ENCODE results near the gene SLC51A. TPM values are rescaled to one million over a fixed set of nuclear protein-coding genes. Genes with fewer than 3 reads are reported as not detected.

SLC51A gene
- total RNA-seq, 1 donor from 2014 or later = 2.1 TPM

DNA sequence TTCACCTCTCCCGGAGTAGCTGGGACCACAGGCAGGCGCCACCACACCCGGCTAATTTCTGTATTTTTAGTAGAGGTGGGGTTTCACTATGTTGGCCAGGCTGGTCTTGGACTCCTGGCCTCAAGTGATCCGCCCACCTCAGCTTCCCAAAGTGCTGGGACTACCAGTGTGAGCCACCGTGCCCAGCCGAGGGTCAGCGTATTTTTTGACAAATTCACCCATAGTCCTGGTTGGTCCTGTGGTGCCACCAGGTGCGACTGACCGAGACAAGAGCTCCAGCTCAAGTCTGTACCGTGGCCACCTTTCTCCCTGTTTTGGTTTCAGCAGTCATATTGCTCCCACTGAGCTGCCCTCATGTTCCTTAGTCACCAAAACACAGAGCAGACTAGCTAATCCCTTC lies 8.8 kb downstream of the SLC51A start:
- Histone ChIP-seq H3K9ac (ENCODE audit: low read depth in 1 of 3, low read length in 3 of 3) (no peak overlapping the region), H3K4me1 (ENCODE audit: control insufficient read depth in 3 of 3, insufficient read depth in 3 of 3, low read length in 3 of 3) (peaks cover 5 to 7% (median 5%) of the 10 kb centered on the region in 3 donors), H3K36me3 (ENCODE audit: control insufficient read depth in 3 of 3, insufficient read depth in 3 of 3, low read length in 3 of 3) (no peaks in the 10 kb centered on the region), H3K9me3 (ENCODE audit: control insufficient read depth in 3 of 3, low read length in 3 of 3) (no peaks in the 10 kb centered on the region), H3K27ac (ENCODE audit: low read depth, low read length) (no peak overlapping the region), H3K27me3 (ENCODE audit: control insufficient read depth in 3 of 3, insufficient read depth in 3 of 3, low read length in 3 of 3) (peaks cover 0 to 4% (median 4%) of the 10 kb centered on the region in 3 donors), H3K4me3 (ENCODE audit: low read length in 3 of 3) (no peak overlapping the region)

- Histone ChIP-seq H3K4me3 (ENCODE audit: low read length in 3 of 3) (no peak overlapping the region), H3K36me3 (ENCODE audit: control insufficient read depth in 3 of 3, insufficient read depth in 3 of 3, low read length in 3 of 3) (no peaks in the 10 kb centered on the region), H3K27me3 (ENCODE audit: control insufficient read depth in 3 of 3, insufficient read depth in 3 of 3, low read length in 3 of 3) (peaks cover 0 to 4% (median 4%) of the 10 kb centered on the region in 3 donors), H3K9me3 (ENCODE audit: control insufficient read depth in 3 of 3, low read length in 3 of 3) (no peaks in the 10 kb centered on the region), H3K4me1 (ENCODE audit: control insufficient read depth in 3 of 3, insufficient read depth in 3 of 3, low read length in 3 of 3) (peaks cover 5 to 7% (median 5%) of the 10 kb centered on the region in 3 donors), H3K9ac (ENCODE audit: low read depth in 1 of 3, low read length in 3 of 3) (no peak overlapping the region), H3K27ac (ENCODE audit: low read depth, low read length) (no peak overlapping the region)
Observed at GRCh38 chr3:196225763-196226364, 9.5 kb downstream of the SLC51A start.

DNA sequence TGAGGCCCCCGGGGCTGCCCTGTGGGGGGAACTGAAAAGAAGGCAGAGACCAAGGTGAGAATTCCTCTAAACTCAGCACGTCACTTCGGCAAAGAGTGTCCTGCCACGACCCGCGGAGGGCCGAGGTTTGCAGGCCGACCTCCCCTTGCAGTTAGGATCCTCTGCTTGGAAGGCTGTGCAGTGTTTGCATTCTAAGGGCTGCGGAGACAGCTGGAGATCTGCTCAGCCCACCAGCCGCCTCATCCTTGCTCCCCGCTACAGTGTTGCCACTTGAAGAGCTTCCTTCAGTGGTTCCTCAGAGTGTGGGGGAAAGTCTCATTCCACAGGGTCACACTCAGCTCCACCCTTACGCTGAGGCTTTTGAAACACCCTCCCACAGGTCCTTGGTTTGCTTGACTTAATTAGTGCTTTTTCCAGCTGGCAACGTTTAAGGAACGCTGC lies 10.8 kb downstream of the SLC51A start:
- H3K9ac ChIP-seq (ENCODE audit: low read depth in 1 of 3, low read length in 3 of 3) = no peak overlapping the region
- no peak overlapping the region for H3K27ac ChIP-seq (ENCODE audit: low read depth, low read length)
- H3K4me1 ChIP-seq (ENCODE audit: control insufficient read depth in 3 of 3, insufficient read depth in 3 of 3, low read length in 3 of 3) = peaks cover 5 to 7% (median 5%) of the 10 kb centered on the region in 3 donors
- H3K9me3 ChIP-seq (ENCODE audit: control insufficient read depth in 3 of 3, low read length in 3 of 3) = no peaks in the 10 kb centered on the region
- no peaks in the 10 kb centered on the region for H3K36me3 ChIP-seq (ENCODE audit: control insufficient read depth in 3 of 3, insufficient read depth in 3 of 3, low read length in 3 of 3)
- peaks cover 0 to 4% (median 4%) of the 10 kb centered on the region in 3 donors for H3K27me3 ChIP-seq (ENCODE audit: control insufficient read depth in 3 of 3, insufficient read depth in 3 of 3, low read length in 3 of 3)
- H3K4me3 ChIP-seq (ENCODE audit: low read length in 3 of 3) = no peak overlapping the region

DNA sequence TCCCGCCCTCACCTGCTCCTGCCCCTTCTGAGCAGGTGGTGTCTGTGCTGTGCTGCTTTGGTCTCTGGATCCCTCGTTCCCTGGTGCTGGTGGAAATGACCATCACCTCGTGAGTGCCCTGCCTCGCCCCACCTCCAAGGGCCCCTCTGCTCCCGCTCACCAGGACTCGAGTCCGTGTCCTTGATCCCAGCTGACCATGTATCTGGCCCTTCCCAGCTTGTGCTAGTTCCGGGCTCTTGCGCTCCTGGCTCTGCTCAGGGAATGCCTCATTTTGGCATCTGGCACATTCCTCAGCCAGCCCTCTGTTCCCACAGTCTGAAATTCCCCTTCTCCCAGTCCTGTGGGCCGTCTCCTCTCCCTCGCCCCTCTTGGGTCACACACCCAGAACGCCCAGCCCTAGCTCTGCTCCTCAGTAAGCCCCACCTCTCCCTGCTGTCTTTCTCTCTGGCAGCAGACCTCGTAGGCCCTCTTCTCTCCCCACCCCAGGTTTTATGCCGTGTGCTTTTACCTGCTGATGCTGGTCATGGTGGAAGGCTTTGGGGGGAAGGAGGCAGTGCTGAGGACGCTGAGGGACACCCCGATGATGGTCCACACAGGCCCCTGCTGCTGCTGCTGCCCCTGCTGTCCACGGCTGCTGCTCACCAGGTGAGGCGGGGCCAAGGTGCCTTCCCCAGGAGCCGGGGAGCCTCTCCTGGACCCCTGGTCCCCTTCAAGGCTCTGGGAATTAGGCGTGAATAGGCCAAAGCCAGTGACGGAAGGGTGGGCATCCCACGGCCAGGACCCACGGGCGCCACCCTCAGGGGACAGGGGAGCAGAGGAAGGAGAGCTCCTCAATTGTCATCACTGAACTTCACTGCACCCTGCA lies 11.5 kb downstream of the SLC51A start:
- Histone ChIP-seq H3K4me1 (ENCODE audit: control insufficient read depth in 3 of 3, insufficient read depth in 3 of 3, low read length in 3 of 3) (peaks cover 5 to 7% (median 5%) of the 10 kb centered on the region in 3 donors), H3K27ac (ENCODE audit: low read depth, low read length) (no peak overlapping the region), H3K27me3 (ENCODE audit: control insufficient read depth in 3 of 3, insufficient read depth in 3 of 3, low read length in 3 of 3) (peaks cover 0 to 4% (median 4%) of the 10 kb centered on the region in 3 donors), H3K4me3 (ENCODE audit: low read length in 3 of 3) (no peak overlapping the region), H3K9me3 (ENCODE audit: control insufficient read depth in 3 of 3, low read length in 3 of 3) (no peaks in the 10 kb centered on the region), H3K36me3 (ENCODE audit: control insufficient read depth in 3 of 3, insufficient read depth in 3 of 3, low read length in 3 of 3) (no peaks in the 10 kb centered on the region), H3K9ac (ENCODE audit: low read depth in 1 of 3, low read length in 3 of 3) (no peak overlapping the region)

DNA sequence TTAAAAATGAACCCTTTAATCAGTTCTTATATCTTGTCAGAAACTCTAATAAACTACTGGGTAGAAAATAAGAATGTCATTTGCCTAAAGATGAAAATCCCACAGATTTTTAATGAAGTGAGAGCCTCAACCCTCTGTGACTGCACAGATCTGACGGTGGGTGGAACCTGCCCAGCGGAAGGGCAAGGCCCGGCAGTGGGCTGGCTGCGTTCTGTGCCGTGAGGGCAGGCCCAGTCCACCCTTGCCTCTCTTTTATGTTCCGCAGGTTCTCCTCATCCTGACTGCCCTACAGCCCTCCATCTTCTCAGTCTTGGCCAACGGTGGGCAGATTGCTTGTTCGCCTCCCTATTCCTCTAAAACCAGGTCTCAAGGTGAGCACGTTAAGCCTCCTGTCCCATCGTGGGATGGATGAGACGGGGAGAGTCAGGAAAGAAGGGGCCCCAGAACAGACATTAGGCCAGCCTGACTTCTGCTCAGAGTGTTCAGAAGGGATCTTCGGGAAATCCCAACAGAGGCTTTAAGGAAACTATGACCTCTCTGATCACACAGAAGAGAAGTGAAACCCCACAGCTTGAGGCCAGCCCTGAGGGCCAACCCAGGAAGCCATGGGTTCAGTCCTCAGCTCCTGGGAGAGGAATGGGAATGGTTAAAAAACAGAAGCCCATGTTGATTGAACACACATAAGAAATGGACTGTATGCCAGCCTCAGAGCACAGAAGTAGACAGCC lies 16.0 kb downstream of the SLC51A start:
- Histone ChIP-seq H3K27ac (ENCODE audit: low read depth, low read length) (no peak overlapping the region), H3K4me1 (ENCODE audit: control insufficient read depth in 3 of 3, insufficient read depth in 3 of 3, low read length in 3 of 3) (peaks cover 4 to 7% (median 4%) of the 10 kb centered on the region in 3 donors)

GRCh38 chr3:196232882-196233251 lies 16.5 kb downstream of the SLC51A start:
- H3K27me3 ChIP-seq (ENCODE audit: control insufficient read depth in 3 of 3, insufficient read depth in 3 of 3, low read length in 3 of 3) = no peaks in the 10 kb centered on the region
- H3K4me1 ChIP-seq (ENCODE audit: control insufficient read depth in 3 of 3, insufficient read depth in 3 of 3, low read length in 3 of 3) = peaks cover 0 to 2% (median 0%) of the 10 kb centered on the region in 3 donors
- no peak overlapping the region for H3K27ac ChIP-seq (ENCODE audit: low read depth, low read length)
- no peaks in the 10 kb centered on the region for H3K9me3 ChIP-seq (ENCODE audit: control insufficient read depth in 3 of 3, low read length in 3 of 3)
- no peak overlapping the region for H3K4me3 ChIP-seq (ENCODE audit: low read length in 3 of 3)
- peaks cover 8 to 15% (median 14%) of the 10 kb centered on the region in 3 donors for H3K36me3 ChIP-seq (ENCODE audit: control insufficient read depth in 3 of 3, insufficient read depth in 3 of 3, low read length in 3 of 3)
- no peak overlapping the region for H3K9ac ChIP-seq (ENCODE audit: low read depth in 1 of 3, low read length in 3 of 3)

More for the DNA sequence above, 16.0 kb downstream of the SLC51A start:
- Histone ChIP-seq H3K36me3 (ENCODE audit: control insufficient read depth in 3 of 3, insufficient read depth in 3 of 3, low read length in 3 of 3) (peaks cover 7 to 9% (median 8%) of the 10 kb centered on the region in 3 donors), H3K4me3 (ENCODE audit: low read length in 3 of 3) (no peak overlapping the region), H3K9ac (ENCODE audit: low read depth in 1 of 3, low read length in 3 of 3) (no peak overlapping the region), H3K9me3 (ENCODE audit: control insufficient read depth in 3 of 3, low read length in 3 of 3) (no peaks in the 10 kb centered on the region), H3K27me3 (ENCODE audit: control insufficient read depth in 3 of 3, insufficient read depth in 3 of 3, low read length in 3 of 3) (peaks cover 0 to 2% (median 0%) of the 10 kb centered on the region in 3 donors)

GRCh38 chr3:196235452-196236122 lies 19.3 kb downstream of the SLC51A start:
- no peaks in the 10 kb centered on the region for H3K9me3 ChIP-seq (ENCODE audit: control insufficient read depth in 3 of 3, low read length in 3 of 3)
- H3K27me3 ChIP-seq (ENCODE audit: control insufficient read depth in 3 of 3, insufficient read depth in 3 of 3, low read length in 3 of 3) = no peaks in the 10 kb centered on the region
- no peaks in the 10 kb centered on the region for H3K4me1 ChIP-seq (ENCODE audit: control insufficient read depth in 3 of 3, insufficient read depth in 3 of 3, low read length in 3 of 3)
- H3K9ac ChIP-seq (ENCODE audit: low read depth in 1 of 3, low read length in 3 of 3) = no peak overlapping the region
- H3K4me3 ChIP-seq (ENCODE audit: low read length in 3 of 3) = no peak overlapping the region
- H3K36me3 ChIP-seq (ENCODE audit: control insufficient read depth in 3 of 3, insufficient read depth in 3 of 3, low read length in 3 of 3) = peaks cover 17 to 37% (median 25%) of the 10 kb centered on the region in 3 donors
- peak overlapping the region; percentile 34 for H3K27ac ChIP-seq (ENCODE audit: low read depth, low read length)

- Histone ChIP-seq H3K27me3 (ENCODE audit: control insufficient read depth in 3 of 3, insufficient read depth in 3 of 3, low read length in 3 of 3) (no peaks in the 10 kb centered on the region), H3K27ac (ENCODE audit: low read depth, low read length) (peak overlapping the region; percentile 34), H3K4me3 (ENCODE audit: low read length in 3 of 3) (no peak overlapping the region), H3K4me1 (ENCODE audit: control insufficient read depth in 3 of 3, insufficient read depth in 3 of 3, low read length in 3 of 3) (no peaks in the 10 kb centered on the region), H3K9me3 (ENCODE audit: control insufficient read depth in 3 of 3, low read length in 3 of 3) (no peaks in the 10 kb centered on the region), H3K36me3 (ENCODE audit: control insufficient read depth in 3 of 3, insufficient read depth in 3 of 3, low read length in 3 of 3) (peaks cover 17 to 37% (median 26%) of the 10 kb centered on the region in 3 donors), H3K9ac (ENCODE audit: low read depth in 1 of 3, low read length in 3 of 3) (no peak overlapping the region)
Observed at GRCh38 chr3:196236223-196236622, 19.9 kb downstream of the SLC51A start.

GRCh38 chr3:196237203-196237602 lies 20.9 kb downstream of the SLC51A start:
- H3K4me3 ChIP-seq (ENCODE audit: low read length in 3 of 3) = no peak overlapping the region
- no peaks in the 10 kb centered on the region for H3K27me3 ChIP-seq (ENCODE audit: control insufficient read depth in 3 of 3, insufficient read depth in 3 of 3, low read length in 3 of 3)
- H3K9me3 ChIP-seq (ENCODE audit: control insufficient read depth in 3 of 3, low read length in 3 of 3) = no peaks in the 10 kb centered on the region
- H3K4me1 ChIP-seq (ENCODE audit: control insufficient read depth in 3 of 3, insufficient read depth in 3 of 3, low read length in 3 of 3) = no peaks in the 10 kb centered on the region
- H3K36me3 ChIP-seq (ENCODE audit: control insufficient read depth in 3 of 3, insufficient read depth in 3 of 3, low read length in 3 of 3) = peaks cover 26 to 47% (median 36%) of the 10 kb centered on the region in 3 donors
- peak overlapping the region; percentile 6 for H3K27ac ChIP-seq (ENCODE audit: low read depth, low read length)
- no peak overlapping the region for H3K9ac ChIP-seq (ENCODE audit: low read depth in 1 of 3, low read length in 3 of 3)
